IPS DF 19.7 (cell line): ENCODE results near the gene PSMA6.
"Not testable (repeated sequence)": the region's sequence is repeated elsewhere in the genome, so short reads cannot be mapped to it uniquely, and the experiment has no call there.

ENCODE experiments used
- DNase-seq: peaks from one replicate; pipeline ENCODE4 v3.0.0-alpha.2; 2013; ENCODE audit warnings: low read depth, low spot score

The PSMA6 gene

DNA sequence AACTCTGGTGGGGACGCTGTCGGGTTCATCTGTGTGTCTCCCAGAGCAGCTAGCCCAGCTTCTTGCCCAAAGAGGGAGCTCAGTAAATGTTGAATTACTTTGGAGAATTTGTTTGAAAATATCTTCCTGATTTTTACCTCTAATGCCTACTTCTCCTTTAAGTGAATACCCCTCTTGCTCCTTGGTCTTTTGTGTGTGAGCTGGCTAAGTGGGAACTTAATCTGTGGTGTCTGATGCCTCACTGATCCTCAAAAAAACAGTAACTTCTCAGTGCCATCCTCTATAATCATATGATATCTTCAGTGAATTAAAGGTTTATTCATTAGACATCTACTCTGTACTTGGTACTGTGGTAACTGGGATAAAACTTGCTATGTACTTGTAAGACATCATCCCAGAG lies 7.7 kb upstream of the PSMA6 start:
- DNase-seq, result no peak

DNA sequence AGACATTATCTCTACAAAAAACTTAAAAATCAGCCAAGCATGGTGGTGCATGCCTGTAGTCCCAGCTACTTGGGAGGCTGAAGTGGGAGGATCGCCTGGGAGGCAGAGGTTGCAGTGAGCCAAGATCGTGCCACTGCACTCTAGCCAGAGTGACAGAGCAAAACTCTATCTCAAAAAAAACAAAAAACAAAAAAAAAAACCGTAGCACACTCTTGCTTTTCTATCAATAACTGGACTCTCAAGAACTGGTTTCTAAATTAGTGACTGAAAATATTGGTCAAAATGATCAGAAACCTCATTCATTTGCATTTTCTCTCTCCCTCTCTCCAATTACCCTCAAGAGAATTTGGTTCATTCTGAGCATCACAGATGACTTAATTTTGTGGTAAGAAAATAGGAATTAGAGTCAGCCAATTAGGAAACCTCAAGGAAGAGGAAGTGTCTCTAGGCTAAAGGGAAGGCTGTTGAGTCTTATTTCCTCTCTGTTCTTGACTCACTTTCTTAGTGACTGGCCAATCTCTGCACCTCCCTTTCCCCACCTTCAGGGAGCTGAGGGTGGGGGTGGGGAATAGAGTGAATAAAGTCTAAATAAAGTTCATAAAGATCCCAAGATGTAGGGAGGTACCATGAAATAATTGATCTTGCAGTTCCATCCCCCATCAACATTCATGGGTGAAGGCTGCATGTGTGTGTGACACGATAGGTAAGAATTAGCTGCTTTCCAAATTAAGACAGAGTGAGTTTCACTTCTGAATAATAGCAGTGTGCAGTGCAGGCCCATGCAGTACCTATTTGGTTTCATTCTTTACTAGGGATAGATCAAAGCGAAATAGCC lies 6.8 kb upstream of the PSMA6 start:
- DNase-seq, result no peak

DNA sequence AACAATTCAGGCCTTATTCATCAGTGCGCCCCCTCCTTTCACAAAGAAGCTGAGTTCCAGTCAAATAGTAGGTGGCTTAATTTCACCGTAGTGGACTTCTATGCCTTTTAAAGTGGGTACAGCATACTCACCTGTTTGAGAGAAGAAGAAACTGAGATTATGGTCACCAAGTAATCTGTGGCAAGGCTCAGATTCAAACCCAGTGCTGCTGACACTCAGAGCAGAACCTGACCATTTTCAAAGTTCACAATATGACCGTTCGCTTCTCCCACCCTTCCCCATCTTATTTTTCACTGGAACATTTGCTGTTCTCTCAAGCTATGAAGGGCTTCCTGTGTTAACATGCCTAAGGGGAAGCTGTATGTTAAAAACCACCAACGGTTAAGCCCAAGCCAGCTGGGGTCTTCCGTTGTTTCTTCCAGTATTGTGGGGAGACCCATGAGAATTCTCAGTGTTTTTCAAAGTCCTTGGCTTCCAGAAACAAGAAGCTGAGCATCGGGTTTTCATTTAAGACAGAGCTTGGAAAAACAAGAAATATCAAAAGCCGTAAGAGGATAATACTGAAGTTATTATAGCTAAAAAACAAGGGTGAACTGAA lies 6.1 kb upstream of the PSMA6 start:
- DNase-seq, result no peak

DNA sequence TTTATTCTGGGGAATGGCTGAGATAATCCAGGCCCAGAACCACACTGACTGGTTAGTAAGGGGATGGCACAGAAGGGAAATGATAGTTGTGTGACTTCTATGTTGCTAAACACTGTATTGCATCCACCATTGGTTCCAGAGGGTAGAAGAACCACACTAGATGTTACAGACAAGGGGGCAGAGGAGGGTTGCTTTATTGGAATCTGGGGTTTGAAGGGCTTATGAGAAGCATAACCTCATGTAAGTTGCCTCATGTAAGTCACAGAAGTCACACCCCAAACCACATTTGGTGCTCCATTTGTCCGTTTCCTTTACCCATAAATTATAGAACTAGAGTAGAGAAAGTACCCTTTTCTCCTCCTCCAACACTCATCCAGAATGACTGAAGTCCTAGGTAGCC lies 5.5 kb upstream of the PSMA6 start:
- no peak for DNase-seq

DNA sequence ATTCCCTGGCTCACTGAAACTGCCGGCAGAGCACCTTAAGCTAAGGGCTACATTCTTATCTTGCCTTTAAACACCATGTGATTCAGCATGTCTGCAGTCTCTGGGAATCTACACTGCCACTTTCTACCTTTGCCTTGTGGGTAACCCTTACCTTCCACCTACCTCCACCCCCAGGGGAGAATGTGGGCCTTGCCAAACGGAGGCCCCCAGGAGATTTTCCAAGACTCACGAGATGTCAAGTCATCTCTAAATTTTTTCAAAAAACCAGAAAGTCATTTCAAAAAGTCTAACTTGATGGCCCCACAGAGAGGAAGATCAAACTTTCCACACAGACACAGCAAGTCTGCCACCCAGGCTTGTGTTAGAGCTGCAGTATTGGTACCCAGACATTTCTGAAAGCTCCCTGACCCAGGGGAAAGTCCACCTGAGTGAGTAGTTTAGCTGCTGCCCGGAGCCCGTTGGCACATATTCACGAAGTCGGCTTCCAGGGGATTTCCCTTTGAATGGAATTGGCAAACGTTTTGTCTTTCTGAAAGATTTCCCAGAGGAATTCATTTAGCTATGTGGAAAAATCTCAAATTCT lies 4.7 kb upstream of the PSMA6 start:
- DNase-seq, result no peak

DNA sequence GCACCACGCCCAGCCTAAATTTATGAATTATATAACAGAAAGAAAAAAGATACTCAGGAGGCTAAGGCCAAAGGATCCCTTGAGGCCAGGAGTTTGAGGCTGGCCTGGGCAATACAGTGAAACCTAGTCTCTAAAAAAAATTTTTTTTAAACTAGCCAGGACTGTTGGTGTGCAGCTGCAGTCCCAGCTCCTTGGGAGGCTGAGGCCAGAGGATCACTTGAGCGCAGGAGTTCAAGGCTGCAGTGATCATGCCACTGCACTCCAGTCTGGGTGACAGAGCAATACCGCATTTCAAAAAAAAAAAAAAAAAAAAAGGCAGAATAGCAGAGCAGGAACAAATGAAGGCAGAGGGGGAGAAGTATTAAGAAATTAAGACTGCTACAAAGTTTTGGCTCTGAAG lies 2.6 kb upstream of the PSMA6 start:
- no peak for DNase-seq

DNA sequence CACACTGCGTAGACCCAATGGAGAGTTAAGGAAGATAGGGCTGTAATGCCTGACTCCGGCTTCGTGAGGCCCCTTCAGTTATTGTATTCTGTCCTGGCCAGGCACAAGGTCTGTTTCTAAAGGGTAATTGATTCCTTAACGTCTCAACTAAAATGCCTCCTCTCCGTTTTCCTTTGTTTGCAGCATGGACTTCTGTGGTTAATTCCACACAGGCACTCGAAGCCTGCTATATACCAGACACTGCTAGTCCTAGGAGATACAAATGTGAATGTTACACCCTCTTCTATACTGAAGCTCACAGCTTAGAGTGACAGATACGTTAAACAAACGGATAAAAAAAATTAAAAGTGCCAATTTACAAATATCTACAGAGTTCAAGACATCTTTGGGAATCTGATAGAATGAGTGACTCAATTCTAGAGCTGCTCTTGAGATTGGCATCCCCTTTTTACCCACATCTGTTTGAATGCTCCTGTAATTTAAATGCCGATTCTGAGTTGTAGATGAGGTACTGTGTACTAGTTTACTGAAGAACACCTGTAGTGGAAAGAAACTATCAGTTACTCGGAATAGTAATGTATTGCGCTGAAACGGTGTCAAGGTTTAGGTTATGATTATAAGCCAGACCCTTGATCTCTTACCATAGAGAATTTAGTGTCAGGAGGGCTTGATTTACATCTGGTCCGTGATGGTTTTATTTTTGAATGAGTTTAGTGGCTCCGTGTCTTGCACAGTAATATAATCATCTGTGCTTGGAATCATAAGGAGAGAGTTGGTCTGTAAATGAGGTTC lies 784 bp downstream of the PSMA6 start:
- no peak for DNase-seq

DNA sequence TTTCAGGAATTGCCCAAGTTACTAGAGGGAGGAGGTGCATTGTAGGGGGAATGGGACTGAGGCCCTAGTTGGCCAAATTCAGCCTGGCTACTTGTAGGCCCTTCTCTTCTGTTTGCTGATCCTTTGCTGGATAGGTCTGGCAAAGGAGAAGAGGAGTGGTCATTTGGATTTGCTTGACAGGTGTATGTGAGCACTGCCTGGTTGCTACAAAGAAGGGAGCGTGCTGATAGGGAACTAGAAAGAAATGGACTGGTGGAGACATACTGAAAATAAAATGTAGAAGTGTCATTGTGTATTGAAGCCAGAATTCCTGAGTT lies 3.6 kb downstream of the PSMA6 start:
- DNase-seq, result no peak

DNA sequence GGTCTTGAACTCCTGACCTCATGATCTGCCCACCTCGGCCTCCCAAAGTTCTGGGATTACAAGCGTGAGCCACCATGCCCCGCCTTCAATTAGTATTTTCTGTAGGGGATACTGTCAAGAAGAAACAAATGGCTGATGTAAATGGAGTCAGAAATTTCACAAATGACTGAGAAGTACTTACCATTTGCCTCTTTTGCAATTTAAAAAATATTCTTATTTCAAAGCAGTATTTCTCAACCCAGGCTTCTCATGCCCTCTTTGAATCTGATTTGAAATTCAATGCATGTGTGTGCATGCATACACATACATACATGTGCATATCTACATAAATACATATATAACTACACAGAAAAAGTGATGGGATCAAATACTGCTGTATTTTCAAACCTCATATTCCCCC lies 4.4 kb downstream of the PSMA6 start:
- DNase-seq, result no peak

DNA sequence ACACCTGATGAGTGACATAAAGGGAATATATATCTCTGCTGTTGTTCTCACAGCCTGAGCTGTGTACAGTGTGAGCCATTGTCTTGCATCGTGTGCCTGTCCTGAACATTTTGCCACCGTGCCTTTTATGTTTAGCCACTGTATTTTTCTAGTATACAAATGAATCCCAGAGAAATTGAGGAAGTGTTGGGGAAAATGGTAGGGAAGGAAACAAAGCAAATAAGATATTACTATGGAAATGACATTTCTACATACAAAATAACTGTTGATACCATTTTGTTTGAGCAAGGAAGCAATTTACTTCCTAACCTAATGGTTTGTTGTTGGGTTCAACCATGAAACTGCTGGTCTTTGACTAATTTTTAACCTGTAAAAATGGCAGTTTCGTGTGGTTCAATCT lies 5.5 kb downstream of the PSMA6 start:
- no peak for DNase-seq

DNA sequence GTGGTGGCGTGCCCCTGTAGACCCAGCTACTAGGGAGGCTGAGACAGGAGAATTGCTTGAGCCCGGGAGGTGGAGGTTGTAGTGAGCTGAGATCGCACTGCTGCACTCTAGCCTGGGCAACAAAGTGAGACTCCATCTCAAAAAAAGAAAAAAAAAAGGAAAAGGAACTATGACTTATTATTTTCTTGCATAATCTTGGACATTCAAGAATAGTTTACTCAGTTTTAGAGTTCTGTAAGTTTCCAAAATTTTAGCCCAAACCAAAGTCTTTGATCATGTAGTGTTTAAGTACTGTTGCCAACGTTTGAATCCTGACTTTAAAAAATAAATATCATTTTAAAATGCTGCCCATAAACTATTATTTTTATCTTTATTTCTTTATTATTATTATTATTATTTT lies 6.2 kb downstream of the PSMA6 start:
- DNase-seq, result no peak

DNA sequence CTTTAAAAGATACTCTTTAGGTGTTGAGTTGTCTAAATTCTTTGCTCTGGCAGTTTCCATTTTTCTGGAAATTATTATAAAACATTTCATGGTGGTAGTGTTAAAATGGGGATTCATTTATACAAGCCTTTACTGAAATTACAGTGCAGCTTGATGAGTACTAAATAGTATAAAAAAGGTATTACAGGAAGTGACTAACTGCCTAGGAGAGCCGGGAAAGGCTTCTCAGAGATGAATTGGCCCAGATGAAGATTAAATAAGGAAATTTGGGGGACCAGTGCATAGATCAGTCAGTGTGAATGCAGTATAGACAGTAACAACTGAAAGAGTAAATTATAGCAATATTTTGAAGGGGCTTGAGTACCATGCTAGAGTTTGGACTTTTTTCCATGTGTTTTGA lies 7.5 kb downstream of the PSMA6 start:
- no peak for DNase-seq

DNA sequence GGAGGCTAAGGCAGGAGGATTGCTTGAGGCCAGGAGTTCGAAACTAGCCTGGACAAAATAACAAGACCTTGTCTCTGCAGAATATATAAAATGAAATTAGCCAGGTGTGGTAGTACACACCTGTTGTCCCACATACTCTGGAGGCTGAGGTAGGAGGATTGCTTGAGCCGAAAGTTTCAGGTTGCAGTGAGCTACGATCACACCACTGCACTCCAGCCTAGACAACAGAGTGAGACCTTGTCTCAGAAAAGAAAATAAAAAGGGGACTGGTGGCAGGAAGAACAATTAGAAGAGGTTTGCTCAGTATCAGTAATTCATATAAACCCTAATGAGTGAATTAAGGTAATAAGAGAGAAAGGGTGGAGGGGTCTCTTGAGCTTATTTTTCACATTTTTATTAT lies 8.0 kb downstream of the PSMA6 start:
- no peak for DNase-seq

DNA sequence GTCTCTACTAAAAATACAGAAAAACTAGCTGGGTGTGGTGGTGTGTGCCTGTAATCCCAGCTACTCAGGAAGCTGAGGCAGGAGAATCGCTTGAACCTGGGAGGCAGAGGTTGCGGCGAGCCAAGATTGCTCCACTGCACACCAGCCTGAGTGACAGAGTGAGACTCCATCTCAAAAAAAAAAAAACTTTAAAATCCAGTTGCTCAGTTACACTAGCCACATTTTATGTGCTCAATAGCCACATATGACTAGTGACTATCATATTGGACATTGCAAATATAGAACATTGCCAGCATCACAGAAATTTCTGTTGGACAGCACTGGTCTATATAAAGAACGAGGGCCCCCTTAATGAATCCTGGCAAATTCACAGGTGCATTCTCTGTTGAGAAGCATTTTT lies 9.2 kb downstream of the PSMA6 start:
- DNase-seq, result not testable (repeated sequence)

DNA sequence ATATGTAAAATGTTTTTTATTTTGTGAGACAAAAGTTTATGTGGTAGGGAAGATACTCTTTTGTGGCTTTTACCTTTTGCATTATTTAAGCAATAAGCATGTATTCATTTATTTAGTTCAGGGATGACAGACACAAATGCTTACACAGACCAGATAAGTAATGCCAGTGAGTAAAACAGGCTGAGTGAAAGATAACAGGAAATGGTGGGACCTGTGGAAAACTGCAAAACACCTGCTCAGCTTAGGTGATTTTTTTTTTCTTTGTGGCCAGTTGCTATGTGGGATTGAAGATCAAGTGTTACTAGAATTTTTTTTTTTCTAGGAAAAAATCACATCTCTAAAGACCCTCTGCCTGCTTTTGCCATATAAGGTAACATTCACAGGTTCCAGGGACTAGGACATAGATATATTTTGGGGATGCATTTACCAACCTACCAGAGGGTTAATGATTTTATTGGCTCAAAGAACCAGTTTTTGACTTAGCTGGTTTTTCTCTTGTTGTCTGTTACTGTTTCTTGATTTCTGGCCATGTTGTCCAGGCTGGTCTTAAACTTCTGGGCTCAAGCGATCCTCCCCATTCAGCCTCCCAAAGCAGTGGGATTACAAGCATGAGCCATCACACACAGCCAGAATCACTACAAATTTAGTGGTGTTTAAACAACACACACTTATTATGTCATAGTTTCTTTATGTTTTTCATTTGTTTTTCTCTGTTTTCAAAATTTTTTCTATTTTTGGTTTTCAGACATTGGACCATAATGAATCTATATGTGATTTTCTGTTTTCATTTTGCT lies 9.8 kb downstream of the PSMA6 start:
- no peak for DNase-seq

DNA sequence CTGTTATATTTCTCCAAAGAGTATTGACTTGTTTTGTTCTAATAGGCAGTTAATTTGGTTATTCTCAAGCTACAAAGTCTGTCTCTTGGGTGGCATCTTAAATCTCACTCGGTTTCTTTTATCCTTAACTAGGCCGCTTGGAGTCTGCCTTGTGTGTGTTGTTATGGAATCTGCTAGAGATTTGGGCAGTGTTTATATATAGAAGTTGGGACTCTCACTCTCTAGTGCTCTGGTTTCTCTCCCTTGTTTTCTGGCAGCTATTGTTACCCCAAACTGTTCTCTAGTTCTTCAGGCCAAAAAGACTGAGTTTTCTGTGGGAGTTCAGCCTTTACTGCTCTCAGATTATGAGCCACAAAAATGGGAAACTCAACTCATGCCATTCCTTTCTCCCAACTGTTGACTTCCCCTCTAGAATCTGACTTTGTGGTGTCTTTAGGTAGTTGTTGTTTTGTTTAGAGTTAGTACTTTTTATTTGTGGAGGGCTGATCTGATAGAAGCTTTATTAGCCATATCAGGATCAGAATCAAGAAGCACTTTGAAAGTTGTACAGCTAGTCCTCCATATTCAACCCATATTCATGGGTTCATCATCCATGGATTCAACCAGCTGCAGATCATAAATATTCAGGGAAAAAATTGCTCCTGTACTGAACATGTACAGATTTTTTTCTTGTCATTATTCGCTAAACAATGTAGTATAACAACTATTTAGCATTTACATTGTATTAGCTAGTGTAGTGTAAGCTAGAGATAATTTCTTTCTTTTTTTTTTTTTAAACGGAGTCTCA lies 11.2 kb downstream of the PSMA6 start:
- no peak for DNase-seq

DNA sequence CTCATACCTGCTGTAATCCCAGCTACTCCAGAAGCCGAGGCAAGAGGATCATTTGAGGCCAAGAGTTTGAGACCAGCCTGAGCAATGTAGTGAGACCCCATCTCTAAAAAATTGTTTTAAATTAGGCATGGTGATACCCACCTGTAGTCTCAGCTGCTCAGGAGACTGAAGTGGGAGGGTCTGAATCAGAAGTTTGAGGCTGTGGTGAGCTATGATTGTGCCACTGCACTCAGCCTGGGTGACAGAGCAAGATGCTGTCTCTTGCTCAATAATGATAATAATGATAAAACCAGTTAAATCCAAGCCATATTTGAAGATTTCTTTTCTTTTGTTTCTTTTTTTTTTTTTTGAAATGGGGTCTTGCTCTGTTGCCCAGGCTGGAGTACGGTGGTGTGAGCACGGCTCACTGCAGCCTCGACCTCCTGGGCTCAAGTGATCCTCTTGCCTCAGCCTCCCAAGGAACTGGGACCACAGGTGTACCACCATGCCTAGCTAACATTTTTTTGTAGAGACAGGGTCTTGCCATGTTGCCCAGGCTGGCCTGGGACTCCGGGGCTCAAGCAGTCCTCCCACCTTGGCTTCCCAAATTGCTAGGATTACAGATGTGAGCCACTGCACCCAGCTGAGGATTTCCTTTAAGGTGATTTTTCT lies 12.8 kb downstream of the PSMA6 start:
- no peak for DNase-seq

DNA sequence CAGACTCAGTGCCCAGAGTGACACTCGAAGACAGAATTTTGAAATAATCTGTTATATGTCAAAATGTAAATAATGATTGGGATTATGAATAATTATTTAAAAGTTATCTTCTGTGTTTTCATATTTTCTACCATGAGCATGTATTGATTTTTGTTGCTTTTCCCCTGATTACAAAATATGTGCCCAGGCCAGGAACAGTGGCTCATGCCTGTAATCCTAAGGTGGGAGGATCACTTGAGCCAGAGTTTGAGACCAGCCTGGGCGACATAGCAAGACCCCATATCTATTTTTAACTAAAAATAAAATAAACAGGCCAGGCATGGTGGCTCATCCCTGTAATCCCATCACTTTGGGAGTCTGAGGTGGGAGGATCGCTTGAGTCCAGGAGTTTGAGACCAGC lies 13.5 kb downstream of the PSMA6 start:
- no peak for DNase-seq

DNA sequence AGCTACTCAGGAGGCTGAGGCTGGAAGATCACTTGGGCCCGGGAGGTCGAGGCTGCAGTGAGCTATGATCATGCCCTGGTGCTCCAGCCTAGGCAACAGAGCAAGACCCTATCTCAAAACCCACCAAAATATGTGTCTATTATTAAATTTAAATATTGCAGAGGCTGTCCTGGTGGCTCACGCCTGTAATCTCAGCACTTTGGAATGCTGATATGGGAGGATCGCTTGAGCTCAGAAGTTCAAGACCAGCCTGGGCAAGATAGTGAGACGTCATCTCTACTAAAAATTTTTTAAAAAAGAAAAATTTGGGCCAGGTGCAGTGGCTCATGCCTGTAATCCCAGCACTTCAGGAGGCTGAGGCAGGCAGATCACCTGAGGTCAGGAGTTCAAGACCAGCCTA lies 13.9 kb downstream of the PSMA6 start:
- DNase-seq, result no peak

DNA sequence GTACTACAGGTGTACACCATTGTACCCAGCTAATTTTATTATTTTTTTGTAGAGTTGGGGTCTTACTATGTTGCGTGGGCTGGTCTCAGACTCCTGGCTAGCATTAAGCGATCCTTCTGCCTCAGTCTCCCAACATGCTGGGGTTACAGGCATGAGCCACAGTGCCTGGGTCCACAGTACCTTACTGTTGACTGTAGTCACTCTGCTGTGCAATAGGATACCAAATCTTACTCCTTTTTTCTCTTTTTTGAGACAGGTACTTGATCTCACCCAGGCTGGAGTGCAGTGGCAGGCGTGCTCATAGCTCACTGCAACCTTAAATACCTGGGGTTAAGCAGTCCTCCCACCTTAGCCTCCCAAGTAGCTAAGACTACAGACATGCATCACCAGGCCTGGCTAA lies 25.6 kb downstream of the PSMA6 start:
- DNase-seq, result no peak
